ENCODE measurements around the gene PHKA2. TPM values are rescaled to one million over a fixed set of nuclear protein-coding genes. Genes with fewer than 3 reads are reported as not detected.

PHKA2 gene
- total and polyA plus RNA-seq, 10 of the 15 experiments (the other 5 are each of a cell fraction or from before 2014, with no cell fraction given) = 1.4 to 25.6 (median 15.4) TPM

DNA sequence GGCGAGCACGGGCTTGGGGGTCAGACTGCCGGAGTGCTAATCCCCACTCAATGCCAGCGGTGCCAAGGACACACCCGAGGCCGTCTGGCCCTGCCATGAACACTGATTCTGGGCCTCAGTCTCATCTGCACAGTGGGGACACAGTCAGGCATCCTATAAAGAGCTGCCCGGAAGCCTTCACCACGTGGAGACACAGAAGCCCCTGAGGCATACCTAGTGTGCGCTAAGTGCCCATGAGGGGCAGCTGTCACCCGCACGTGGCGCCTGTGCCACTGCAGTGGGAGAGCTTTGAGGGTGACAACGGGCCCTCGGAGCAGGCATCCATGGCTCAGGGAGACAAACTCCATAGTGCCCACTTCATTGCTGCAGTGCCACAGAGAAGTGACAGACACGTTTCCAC lies 86.3 kb downstream of the PHKA2 start (continued):
- TF ChIP-seq, protein P1, sequence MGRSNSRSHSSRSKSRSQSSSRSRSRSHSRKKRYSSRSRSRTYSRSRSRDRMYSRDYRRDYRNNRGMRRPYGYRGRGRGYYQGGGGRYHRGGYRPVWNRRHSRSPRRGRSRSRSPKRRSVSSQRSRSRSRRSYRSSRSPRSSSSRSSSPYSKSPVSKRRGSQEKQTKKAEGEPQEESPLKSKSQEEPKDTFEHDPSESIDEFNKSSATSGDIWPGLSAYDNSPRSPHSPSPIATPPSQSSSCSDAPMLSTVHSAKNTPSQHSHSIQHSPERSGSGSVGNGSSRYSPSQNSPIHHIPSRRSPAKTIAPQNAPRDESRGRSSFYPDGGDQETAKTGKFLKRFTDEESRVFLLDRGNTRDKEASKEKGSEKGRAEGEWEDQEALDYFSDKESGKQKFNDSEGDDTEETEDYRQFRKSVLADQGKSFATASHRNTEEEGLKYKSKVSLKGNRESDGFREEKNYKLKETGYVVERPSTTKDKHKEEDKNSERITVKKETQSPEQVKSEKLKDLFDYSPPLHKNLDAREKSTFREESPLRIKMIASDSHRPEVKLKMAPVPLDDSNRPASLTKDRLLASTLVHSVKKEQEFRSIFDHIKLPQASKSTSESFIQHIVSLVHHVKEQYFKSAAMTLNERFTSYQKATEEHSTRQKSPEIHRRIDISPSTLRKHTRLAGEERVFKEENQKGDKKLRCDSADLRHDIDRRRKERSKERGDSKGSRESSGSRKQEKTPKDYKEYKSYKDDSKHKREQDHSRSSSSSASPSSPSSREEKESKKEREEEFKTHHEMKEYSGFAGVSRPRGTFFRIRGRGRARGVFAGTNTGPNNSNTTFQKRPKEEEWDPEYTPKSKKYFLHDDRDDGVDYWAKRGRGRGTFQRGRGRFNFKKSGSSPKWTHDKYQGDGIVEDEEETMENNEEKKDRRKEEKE (IDR thresholded peaks at IDR 0.05) = no peak
- TF ChIP-seq YY1 (IDR thresholded peaks at IDR 0.05; ENCODE audit: low read depth, low read length) (no peak), CBX3 (IDR thresholded peaks at IDR 0.05; ENCODE audit: borderline replicate concordance, low read depth) (no peak), LARP7 (IDR thresholded peaks at IDR 0.05) (no peak), ASH2L (IDR thresholded peaks at IDR 0.05; ENCODE audit: borderline replicate concordance, low read depth) (no peak)

- Histone ChIP-seq H4K20me1 (ENCODE audit: control insufficient read depth, insufficient read depth) (no peaks in the 10 kb centered on the region), H3K4me1 (ENCODE audit: control insufficient read depth, insufficient read depth, low read length) (no peaks in the 10 kb centered on the region), H3K9me3 (replicated peaks; ENCODE audit: control insufficient read depth, insufficient read depth, low read length) (no peaks in the 10 kb centered on the region), H3K4me2 (ENCODE audit: control insufficient read depth, insufficient read depth) (no peak overlapping the region), H3K27me3 (replicated peaks in 1 of 2; ENCODE audit: control insufficient read depth in 2 of 2, insufficient read depth in 2 of 2, low read length in 1 of 2) (no peaks in the 10 kb centered on the region), H3K9ac (ENCODE audit: control insufficient read depth, insufficient read depth, low read length) (no peak overlapping the region), H3K27ac (ENCODE audit: control insufficient read depth, insufficient read depth) (no peak overlapping the region), H3K36me3 (ENCODE audit: control insufficient read depth in 2 of 2, insufficient read depth in 2 of 2, low read length in 1 of 2) (no peaks in the 10 kb centered on the region; a peak in 1 of 4 replicates), H3K79me2 (ENCODE audit: control insufficient read depth, insufficient read depth, low read length) (no peaks in the 10 kb centered on the region), H2AFZ (ENCODE audit: control insufficient read depth, low read depth, low read length) (no peak overlapping the region), H3K4me3 (no peak overlapping the region)
- SMC1A ChIA-PET (ENCODE audit: uncharacterized antibody, unreplicated experiment) = no interaction called here
- intact Hi-C loops (cut with micrococcal nuclease; ENCODE audit: unreplicated experiment) = no loop called here
- CTCF ChIA-PET = no interaction called here
- POLR2A ChIA-PET = no interaction called here
- ATAC-seq (no peak), DNase-seq (ENCODE audit: low read depth, low spot score) (no peak), FAIRE-seq (no peak)
- TF ChIP-seq FOS (IDR thresholded peaks at IDR 0.05; ENCODE audit: borderline replicate concordance, extremely low read depth, insufficient read length) (no peak), PBX3 (IDR thresholded peaks at IDR 0.05; ENCODE audit: insufficient replicate concordance, low read depth, low read length) (no peak), IRF3 (IDR thresholded peaks at IDR 0.05) (no peak), CHD1 (IDR thresholded peaks at IDR 0.05; ENCODE audit: low read depth, low read length) (no peak), JUND (IDR thresholded peaks at IDR 0.05; ENCODE audit: low read depth, low read length) (no peak)
- TF ChIP-seq, protein P2, sequence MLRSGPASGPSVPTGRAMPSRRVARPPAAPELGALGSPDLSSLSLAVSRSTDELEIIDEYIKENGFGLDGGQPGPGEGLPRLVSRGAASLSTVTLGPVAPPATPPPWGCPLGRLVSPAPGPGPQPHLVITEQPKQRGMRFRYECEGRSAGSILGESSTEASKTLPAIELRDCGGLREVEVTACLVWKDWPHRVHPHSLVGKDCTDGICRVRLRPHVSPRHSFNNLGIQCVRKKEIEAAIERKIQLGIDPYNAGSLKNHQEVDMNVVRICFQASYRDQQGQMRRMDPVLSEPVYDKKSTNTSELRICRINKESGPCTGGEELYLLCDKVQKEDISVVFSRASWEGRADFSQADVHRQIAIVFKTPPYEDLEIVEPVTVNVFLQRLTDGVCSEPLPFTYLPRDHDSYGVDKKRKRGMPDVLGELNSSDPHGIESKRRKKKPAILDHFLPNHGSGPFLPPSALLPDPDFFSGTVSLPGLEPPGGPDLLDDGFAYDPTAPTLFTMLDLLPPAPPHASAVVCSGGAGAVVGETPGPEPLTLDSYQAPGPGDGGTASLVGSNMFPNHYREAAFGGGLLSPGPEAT (IDR thresholded peaks at IDR 0.05; ENCODE audit: low read depth) = no peak
- RAD21 ChIA-PET (ENCODE audit: unreplicated experiment) = no interaction called here
- WGBS (ENCODE audit: insufficient coverage, insufficient replicate concordance, low lambda C conversion rate, missing lambda C conversion rate) = 70% methylated on average over 27 of the region's 27 CpGs
- BruUV-seq (replicated peaks) = no TSS peak
- in situ Hi-C loops (cut with MboI) = loop anchor here (10.0 kb wide), 1 partner anchor 502 kb away; no protein-coding TSS in a partner anchor
These were observed 87.0 kb downstream of the PHKA2 start for GRCh38 chrX:18896680-18897544.

Measured in GM12878 (cell line).